Hepatocyte (in vitro differentiated cells): Measurements from ENCODE around the gene GTF2F1.

Experiments used
- CTCF ChIP-seq: fragments of 200-600 bp; sonication (generic); IDR thresholded peaks from 2 replicates; pipeline ENCODE4 v1.5.1; 2016; ENCODE audit warnings: antibody characterized with exemption, mild to moderate bottlenecking; ENCODE audit not compliant: poor library complexity
- EZH2 ChIP-seq: fragments of 200-600 bp; sonication (generic); IDR thresholded peaks from 2 replicates; pipeline ENCODE4 v1.6.1; 2016; ENCODE audit warnings: antibody characterized with exemption, mild to moderate bottlenecking, borderline replicate concordance

- no peak for TF ChIP-seq CTCF
- no peak for TF ChIP-seq EZH2
Observed at GRCh38 chr19:6402058-6402457, 9.1 kb upstream of the GTF2F1 start.
